Ishikawa (cell line): Measurements from ENCODE around the gene SFT2D1.

Experiments
- CEBPB ChIP-seq: IDR thresholded peaks from 2 replicates; pipeline ENCODE4 v1.6.1; 2012
- CREB1 ChIP-seq: IDR thresholded peaks from 2 replicates; pipeline ENCODE4 v1.6.1; 2012; ENCODE audit warnings: low read depth
- EGR1 ChIP-seq: IDR thresholded peaks from 2 replicates; pipeline ENCODE4 v1.6.1; 2012
- EP300 ChIP-seq: IDR thresholded peaks from 2 replicates; pipeline ENCODE4 v1.6.1; 2012; ENCODE audit warnings: borderline replicate concordance
- FOXM1 ChIP-seq: IDR thresholded peaks from 2 replicates; pipeline ENCODE4 v1.6.1; 2012; ENCODE audit warnings: low read depth, borderline replicate concordance
- MAX ChIP-seq: IDR thresholded peaks from 2 replicates; pipeline ENCODE4 v1.6.1; 2012
- NFIC ChIP-seq: IDR thresholded peaks from 2 replicates; pipeline ENCODE4 v1.6.1; 2012
- RAD21 ChIP-seq: IDR thresholded peaks from 2 replicates; pipeline ENCODE4 v1.6.1; 2012; ENCODE audit warnings: low read depth
- REST ChIP-seq: IDR thresholded peaks from 2 replicates; pipeline ENCODE4 v1.6.1; 2012; ENCODE audit warnings: low read depth, mild to moderate bottlenecking
- TAF1 ChIP-seq: IDR thresholded peaks from 2 replicates; pipeline ENCODE4 v1.6.1; 2012; ENCODE audit warnings: low read depth, mild to moderate bottlenecking
- TCF12 ChIP-seq: IDR thresholded peaks from 2 replicates; pipeline ENCODE4 v1.6.1; 2012; ENCODE audit warnings: low read depth
- TEAD4 ChIP-seq: IDR thresholded peaks from 2 replicates; pipeline ENCODE4 v1.6.1; 2012
- USF1 ChIP-seq: IDR thresholded peaks from 2 replicates; pipeline ENCODE4 v1.6.1; 2012
- YY1 ChIP-seq: IDR thresholded peaks from 2 replicates; pipeline ENCODE4 v1.6.1; 2012; ENCODE audit warnings: low read depth
- ZBTB7A ChIP-seq: IDR thresholded peaks from 2 replicates; pipeline ENCODE4 v1.6.1; 2012; ENCODE audit warnings: low read depth

SFT2D1 gene

GRCh38 chr6:166336847-166337246 is 5.5 kb downstream of the SFT2D1 start:
- TF ChIP-seq ZBTB7A (no peak), TEAD4 (no peak), YY1 (no peak), RAD21 (no peak), CREB1 (no peak), MAX (no peak), FOXM1 (no peak), REST (no peak), EGR1 (no peak), TAF1 (no peak), CEBPB (no peak), TCF12 (no peak), USF1 (no peak), NFIC (no peak)

GRCh38 chr6:166335378-166336302 is 6.7 kb downstream of the SFT2D1 start:
- no peak for TF ChIP-seq CEBPB
- no peak for TF ChIP-seq REST
- no peak for TF ChIP-seq ZBTB7A
- no peak for TF ChIP-seq CREB1
- no peak for TF ChIP-seq NFIC
- TF ChIP-seq MAX: no peak
- TF ChIP-seq TAF1: no peak
- no peak for TF ChIP-seq TCF12
- no peak for TF ChIP-seq FOXM1
- TF ChIP-seq TEAD4: no peak
- no peak for TF ChIP-seq YY1
- TF ChIP-seq RAD21: no peak
- no peak for TF ChIP-seq EP300
- TF ChIP-seq EGR1: no peak
- TF ChIP-seq USF1: no peak

GRCh38 chr6:166334878-166335277 is 7.5 kb downstream of the SFT2D1 start:
- TF ChIP-seq FOXM1 (no peak), TCF12 (no peak), TEAD4 (no peak), REST (no peak), EGR1 (no peak), RAD21 (no peak), CREB1 (no peak), EP300 (no peak), TAF1 (no peak)

GRCh38 chr6:166333172-166333995 is 9.0 kb downstream of the SFT2D1 start:
- TF ChIP-seq EGR1 (no peak), MAX (no peak), USF1 (no peak), TCF12 (no peak), ZBTB7A (no peak), YY1 (no peak), RAD21 (no peak), REST (no peak), NFIC (no peak), EP300 (no peak), TEAD4 (no peak), FOXM1 (no peak), TAF1 (no peak), CEBPB (no peak), CREB1 (no peak)
